AG10803 (cell line): Measurements from ENCODE around the gene PROKR2.

Source experiments
- DNase-seq: peaks from one replicate; pipeline ENCODE4 v3.0.0; 2010; ENCODE audit warnings: low read depth
- H3K4me3 ChIP-seq: 2 replicates; pipeline ENCODE4 v1.5.1; 2011; ENCODE audit warnings: mild to moderate bottlenecking, low read length, control low read depth
- CTCF ChIP-seq: conservative IDR thresholded peaks from 2 replicates; pipeline ENCODE4 v1.5.1; 2011; ENCODE audit warnings: mild to moderate bottlenecking, low read length, control low read depth, inconsistent platforms

The PROKR2 gene

DNA sequence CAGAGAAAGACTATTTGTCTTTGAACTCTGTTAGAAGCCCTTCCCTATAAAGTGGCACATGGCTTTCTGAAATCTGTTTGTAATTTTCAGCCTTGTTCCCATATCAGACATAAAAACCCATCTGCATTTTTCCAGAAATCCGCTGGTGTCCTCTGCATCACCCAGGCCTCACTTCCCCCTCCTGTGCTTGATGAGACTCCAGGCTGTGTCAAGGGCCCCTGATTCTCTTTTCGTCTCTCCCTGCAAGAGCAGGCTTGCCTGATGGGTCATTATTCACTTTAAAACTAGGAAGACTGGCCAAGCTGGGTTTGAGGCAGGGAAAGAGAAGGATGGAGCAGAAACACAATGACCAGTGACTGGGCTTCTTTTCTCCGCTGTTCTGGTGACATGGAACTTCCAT, 10.6 kb upstream of the PROKR2 start:
- no peak for DNase-seq
- no peak overlapping the region for H3K4me3 ChIP-seq
- TF ChIP-seq CTCF, result no peak

DNA sequence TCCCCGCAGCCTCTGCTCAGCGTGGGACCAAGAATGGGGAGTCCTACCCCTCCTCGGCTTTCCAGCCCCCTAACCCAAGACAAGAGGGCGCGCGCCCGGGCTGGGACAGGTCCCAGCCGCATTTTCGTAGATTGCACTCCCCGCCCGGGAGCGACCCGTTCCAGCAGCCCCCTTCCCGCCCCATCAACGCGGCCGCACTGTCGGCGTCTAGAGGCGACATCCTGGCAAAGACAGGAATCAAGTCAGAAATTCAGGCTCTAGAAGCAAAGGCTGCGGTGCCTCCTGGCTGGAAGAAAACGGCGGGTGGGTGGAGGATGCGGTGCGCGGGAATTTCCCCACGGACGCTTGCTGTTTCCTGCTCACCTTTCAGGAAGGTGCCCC, 957 bp downstream of the PROKR2 start:
- no peak for DNase-seq
- no peak for TF ChIP-seq CTCF
- H3K4me3 ChIP-seq, result no peak overlapping the region

- H3K4me3 ChIP-seq, result no peak overlapping the region
- DNase-seq, result no peak
- no peak for TF ChIP-seq CTCF
Measured at GRCh38 chr20:5313916-5314315, 2.8 kb downstream of the PROKR2 start.

DNA sequence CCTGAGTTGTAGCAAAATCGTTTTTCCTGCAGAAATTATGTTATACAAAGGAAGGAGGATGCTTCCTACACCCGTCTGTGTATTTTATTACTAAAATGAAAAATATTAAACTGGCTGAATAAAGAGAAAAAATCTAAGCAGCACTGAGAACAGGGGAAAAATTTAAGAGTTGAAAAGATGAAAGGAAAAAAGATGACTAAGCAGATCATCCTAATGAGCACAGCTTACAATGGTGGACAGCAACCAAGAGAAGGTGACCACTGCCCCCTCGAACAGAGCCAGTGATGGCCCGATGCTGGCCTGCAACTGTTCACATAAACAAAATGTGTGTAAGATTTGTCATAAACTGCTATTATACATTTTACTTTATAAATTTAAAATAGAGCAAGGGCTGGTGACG, 4.2 kb downstream of the PROKR2 start:
- no peak for TF ChIP-seq CTCF
- no peak overlapping the region for H3K4me3 ChIP-seq

GRCh38 chr20:5309971-5310370, 6.8 kb downstream of the PROKR2 start:
- no peak for DNase-seq
- no peak overlapping the region for H3K4me3 ChIP-seq
- no peak for TF ChIP-seq CTCF

More for the DNA sequence above, 4.2 kb downstream of the PROKR2 start:
- DNase-seq, result no peak

GRCh38 chr20:5298811-5299210, 17.9 kb downstream of the PROKR2 start:
- no peak for TF ChIP-seq CTCF
- DNase-seq, result no peak
- no peak overlapping the region for H3K4me3 ChIP-seq

DNA sequence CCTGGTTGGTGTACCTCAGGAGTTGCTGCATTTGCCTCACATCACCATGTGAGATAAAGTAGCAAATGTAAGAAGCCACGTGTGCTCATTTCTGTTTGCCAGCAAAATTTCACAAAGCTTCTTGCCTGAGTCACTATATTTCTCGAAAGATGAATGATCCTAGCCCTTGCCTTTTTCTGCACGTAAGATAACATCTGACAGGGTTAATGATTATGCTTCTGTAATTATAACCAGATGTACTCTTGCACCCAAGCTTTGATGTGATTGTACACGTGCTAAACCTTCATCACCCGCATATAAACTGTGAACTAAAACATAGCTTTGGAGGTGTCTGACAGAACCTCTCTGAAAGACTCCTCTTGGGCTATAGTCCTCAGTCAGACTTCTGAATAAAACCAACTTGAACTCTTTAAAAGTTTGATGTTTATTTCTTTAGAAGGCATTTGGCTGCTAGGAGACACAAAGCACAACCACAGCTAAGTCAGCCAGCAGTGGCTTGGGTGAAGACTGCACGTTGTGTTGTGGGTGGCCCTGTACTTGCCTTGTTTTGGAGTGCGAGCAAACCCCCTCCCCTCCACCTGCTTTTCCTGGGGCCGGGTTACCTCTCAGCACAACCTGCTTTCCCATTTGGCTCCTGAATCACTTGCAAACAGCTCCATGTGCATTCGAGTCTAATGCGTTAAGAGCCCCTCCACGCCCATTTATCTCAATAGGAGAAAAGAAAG, 19.3 kb downstream of the PROKR2 start:
- no peak for TF ChIP-seq CTCF
- no peak overlapping the region for H3K4me3 ChIP-seq
- DNase-seq, result peak; percentile 15
